GM21381 (cell line): Measurements from ENCODE around the gene NFE2L2.
"Not testable (repeated sequence)": the region's sequence is repeated elsewhere in the genome, so short reads cannot be mapped to it uniquely, and the experiment has no call there.

Experiments used
- ATAC-seq: cut with Tn5 transposase; IDR thresholded peaks from one replicate; pipeline ENCODE4 v1.9.1; 2021; ENCODE audit warnings: mild to moderate bottlenecking, moderate library complexity; ENCODE audit not compliant: unreplicated experiment

The NFE2L2 gene

DNA sequence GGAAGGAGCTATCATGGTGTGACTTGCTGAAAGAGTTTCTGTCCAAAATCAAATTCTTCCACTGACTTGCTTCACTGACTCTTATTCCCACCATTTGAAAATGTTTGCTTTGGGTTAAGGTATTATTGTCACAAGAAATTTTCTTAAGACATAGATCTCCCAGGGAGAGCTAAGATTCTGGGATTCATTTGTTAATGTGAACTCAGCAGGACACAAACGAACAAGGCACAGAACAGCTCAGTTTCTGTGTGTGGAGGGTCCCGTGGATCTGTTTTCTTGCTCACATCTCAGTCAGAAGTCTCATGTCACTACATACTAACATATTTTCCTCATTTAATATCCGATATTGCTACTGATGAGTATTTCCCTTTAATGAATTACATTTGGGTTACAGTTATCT is 60.1 kb downstream of the NFE2L2 start:
- no peak for ATAC-seq

DNA sequence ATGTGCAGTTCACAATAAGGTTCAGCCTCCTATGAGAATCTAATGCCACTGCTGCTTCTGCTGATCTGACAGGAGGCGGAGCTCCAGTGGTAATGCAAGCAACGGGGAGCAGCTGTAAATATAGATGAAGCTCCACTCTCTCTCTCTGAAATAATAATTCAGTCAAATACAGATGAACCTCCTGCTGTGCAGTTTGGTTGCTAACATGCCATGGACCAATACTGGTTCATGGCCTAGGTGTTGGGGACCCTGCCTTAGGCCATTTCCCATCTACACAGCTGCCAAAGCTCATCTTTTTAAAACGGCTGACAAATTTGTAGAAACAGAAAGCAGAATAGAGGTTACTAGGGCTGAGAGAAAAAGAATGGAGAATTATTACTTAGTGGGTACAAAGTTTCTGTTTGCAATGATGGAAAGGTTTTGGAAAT is 62.6 kb downstream of the NFE2L2 start:
- ATAC-seq: no peak

GRCh38 chr2:177200419-177200818 is 64.1 kb downstream of the NFE2L2 start:
- not testable (repeated sequence) for ATAC-seq

- ATAC-seq: no peak
Measured at GRCh38 chr2:177195194-177195593, 69.3 kb downstream of the NFE2L2 start.

DNA sequence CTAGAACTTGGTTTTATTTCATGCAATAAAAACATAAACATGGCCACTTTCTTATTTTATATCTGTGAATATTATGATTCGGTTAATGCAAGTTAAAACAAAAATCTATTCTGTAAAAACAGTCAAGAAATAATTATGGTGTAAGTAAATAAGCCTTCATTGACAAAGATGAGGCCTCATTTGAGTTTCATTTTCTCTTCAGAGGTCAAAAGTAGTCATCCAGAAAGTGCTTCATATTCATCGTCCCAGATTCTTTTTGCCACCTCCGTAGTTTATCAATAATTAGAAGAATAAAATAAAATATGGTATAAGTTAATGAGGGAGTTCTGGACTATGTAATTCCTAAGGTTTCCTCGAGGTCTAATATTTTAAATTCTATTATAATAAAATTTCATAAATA is 71.3 kb downstream of the NFE2L2 start:
- peak; percentile 51 for ATAC-seq

- no peak for ATAC-seq
Measured at GRCh38 chr2:177192788-177193187, 71.7 kb downstream of the NFE2L2 start.

GRCh38 chr2:177190941-177191340 is 73.6 kb downstream of the NFE2L2 start:
- no peak for ATAC-seq

DNA sequence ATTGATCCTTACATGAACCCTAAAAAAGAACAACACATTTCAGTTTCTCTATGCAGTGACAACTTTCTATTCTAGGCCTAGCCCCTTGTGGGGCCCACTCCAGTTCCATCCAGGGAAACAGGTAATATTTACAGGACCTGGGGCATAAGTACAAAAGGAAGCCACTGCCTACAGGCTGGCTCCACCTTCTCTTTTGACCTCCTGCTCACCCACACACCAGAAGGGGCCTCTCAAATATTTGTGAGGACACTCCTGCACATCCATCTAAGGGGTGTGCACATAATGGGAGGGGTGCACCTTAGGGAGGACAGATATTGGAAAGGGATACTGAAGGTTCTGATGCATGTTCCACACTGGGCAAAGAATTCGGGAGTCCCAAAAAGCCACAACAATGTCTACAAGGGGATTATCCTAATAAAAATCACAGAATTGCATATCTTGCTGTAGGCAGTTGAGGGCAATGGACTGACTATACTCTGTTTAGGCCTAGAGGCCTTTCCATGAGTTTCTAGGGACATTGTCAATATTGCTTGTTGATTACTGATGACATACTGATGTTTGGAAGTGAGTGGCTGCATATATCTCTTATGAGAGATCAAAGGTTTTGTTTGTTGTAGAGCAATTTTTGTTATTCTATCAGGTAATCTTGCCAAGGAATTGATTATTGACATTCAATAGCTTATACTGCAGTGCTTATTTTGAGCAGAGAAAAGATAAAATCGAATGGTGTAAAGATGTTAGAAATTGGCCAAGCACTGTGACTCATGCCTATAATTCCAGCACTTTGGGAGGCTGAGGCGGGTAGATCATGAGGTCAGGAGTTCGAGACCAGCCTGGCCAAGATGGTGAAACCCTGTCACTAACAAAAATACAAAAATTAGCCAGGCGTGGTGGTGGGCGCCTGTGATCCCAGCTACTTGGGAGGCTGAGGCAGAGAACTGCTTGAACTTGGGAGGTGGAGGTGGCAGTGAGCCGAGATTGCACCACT is 75.8 kb downstream of the NFE2L2 start:
- no peak for ATAC-seq

DNA sequence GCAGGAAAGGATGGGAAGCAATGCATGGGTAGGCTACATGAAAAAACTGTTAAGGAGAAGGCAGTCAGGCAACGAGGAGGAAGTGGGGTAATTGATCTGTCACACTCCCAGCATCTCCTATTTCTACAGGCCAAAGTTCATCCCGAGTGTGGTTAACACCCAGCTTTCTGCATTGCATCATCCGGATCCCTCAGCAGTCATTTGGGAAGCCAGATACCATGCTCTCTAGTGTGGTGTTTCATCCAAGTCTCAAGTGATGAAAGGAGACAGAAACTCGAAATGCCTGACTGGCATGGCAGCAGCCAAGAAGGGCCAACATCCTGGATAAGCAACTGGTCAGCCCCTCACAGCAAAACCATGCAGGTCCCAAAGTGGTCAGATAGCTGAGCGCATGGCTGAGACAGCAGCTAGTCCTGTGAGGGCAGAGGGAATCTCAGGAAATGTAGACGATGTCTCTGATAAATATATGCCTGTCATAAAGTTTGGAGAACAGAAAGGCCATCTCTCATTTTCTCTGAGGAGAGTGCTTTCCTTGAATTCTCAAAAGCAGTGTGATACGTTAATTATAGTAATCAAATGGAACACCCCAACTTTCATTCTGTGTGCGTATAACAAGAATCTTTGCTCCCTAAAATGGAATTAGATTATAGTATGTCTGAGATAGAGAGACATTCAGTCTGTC is 76.8 kb downstream of the NFE2L2 start:
- ATAC-seq: no peak

GRCh38 chr2:177186038-177186437 is 78.5 kb downstream of the NFE2L2 start:
- ATAC-seq: not testable (repeated sequence)

- no peak for ATAC-seq
Measured at GRCh38 chr2:177184606-177185005, 79.9 kb downstream of the NFE2L2 start.

DNA sequence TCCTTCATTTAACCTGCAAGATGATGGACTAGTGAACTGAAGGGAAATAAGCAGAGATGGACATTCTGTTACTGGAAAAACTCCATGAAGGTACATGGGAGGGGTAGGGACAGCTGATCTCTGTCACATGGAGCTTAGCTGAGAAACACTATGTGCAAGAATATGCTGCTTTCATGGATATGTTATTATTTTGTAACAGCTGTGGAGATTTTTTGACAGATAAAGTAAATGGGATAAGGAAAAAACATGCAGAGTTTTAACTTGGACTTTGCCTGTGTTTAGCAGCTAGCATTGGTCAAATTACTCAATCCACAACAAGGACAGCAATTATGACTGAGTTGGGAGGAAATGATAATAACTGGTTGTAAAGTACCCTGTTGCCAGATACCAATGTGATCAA is 80.7 kb downstream of the NFE2L2 start:
- ATAC-seq: no peak
